Amygdala (tissue), 56 donors: ENCODE data around the gene TTI1.
A peak's percentile ranks its signal among the peaks of the same experiment; 100 is the strongest.

ENCODE experiments used
- DNase-seq, 56 donors: peaks; one replicate each; lab custom pipeline; 2025; lab: John Stamatoyannopoulos, UW

The TTI1 gene

GRCh38 chr20:37990571-37991151, 42.6 kb downstream of the TTI1 start:
- peak in 1 of 56 donors; percentile 11 for DNase-seq

- no peak for DNase-seq
Observed at GRCh38 chr20:37989601-37990295, 43.5 kb downstream of the TTI1 start.

- peak in 5 of 56 donors; percentile 8 to 46 (median 16) for DNase-seq
Observed at GRCh38 chr20:37988306-37988954, 44.8 kb downstream of the TTI1 start.

GRCh38 chr20:37987602-37988290, 45.5 kb downstream of the TTI1 start:
- DNase-seq = no peak

- peak in 16 of 56 donors; percentile 17 to 58 (median 38) for DNase-seq
Observed at GRCh38 chr20:37986873-37987601, 46.2 kb downstream of the TTI1 start.

GRCh38 chr20:37986044-37986858, 47.0 kb downstream of the TTI1 start:
- DNase-seq = peak in 2 of 56 donors; percentile 17 to 23

- DNase-seq = peak in 21 of 56 donors; percentile 16 to 87 (median 40)
Observed at GRCh38 chr20:37984018-37984785, 49.1 kb downstream of the TTI1 start.

GRCh38 chr20:37983286-37983685, 50.0 kb downstream of the TTI1 start:
- no peak for DNase-seq

GRCh38 chr20:37981568-37981967, 51.7 kb downstream of the TTI1 start:
- DNase-seq = no peak

- no peak for DNase-seq
Observed at GRCh38 chr20:37980876-37981275, 52.4 kb downstream of the TTI1 start.

GRCh38 chr20:37980383-37980782, 52.9 kb downstream of the TTI1 start:
- no peak for DNase-seq

- no peak for DNase-seq
Observed at GRCh38 chr20:37979021-37979985, 54.0 kb downstream of the TTI1 start.

GRCh38 chr20:37977786-37978185, 55.5 kb downstream of the TTI1 start:
- DNase-seq = no peak

GRCh38 chr20:37977338-37977737, 55.9 kb downstream of the TTI1 start:
- no peak for DNase-seq

- no peak for DNase-seq
Observed at GRCh38 chr20:37976887-37977286, 56.4 kb downstream of the TTI1 start.

GRCh38 chr20:37973059-37973910, 60.0 kb downstream of the TTI1 start:
- no peak for DNase-seq
